Smooth muscle cell (in vitro differentiated cells): ENCODE results near the gene MITF. TPM values are rescaled to one million over a fixed set of nuclear protein-coding genes. Genes with fewer than 3 reads are reported as not detected.

ENCODE experiments used
- DNase-seq: peaks from one replicate; lab custom pipeline; 2025; ENCODE audit not compliant: unreplicated experiment; lab: John Stamatoyannopoulos, UW
- H2AFZ ChIP-seq: fragments of 200-600 bp; sonication (generic); 2 replicates; pipeline ENCODE4 v1.6.0; 2016; ENCODE audit warnings: antibody characterized with exemption, low read depth, mild to moderate bottlenecking
- H3F3A ChIP-seq: fragments of 200-600 bp; sonication (generic); 2 replicates; pipeline ENCODE4 v1.6.0; 2017; ENCODE audit warnings: antibody characterized with exemption, low read depth
- H3K27ac ChIP-seq: fragments of 200-600 bp; sonication (generic); 2 replicates; pipeline ENCODE4 v1.5.1; 2016; ENCODE audit warnings: low read depth, mild to moderate bottlenecking
- H3K27me3 ChIP-seq: fragments of 200-600 bp; sonication (generic); 2 replicates; pipeline ENCODE4 v1.6.1; 2016; ENCODE audit warnings: low read depth, mild to moderate bottlenecking
- H3K36me3 ChIP-seq: fragments of 200-600 bp; sonication (generic); 2 replicates; pipeline ENCODE4 v1.5.1; 2016; ENCODE audit warnings: low read depth
- H3K4me1 ChIP-seq: fragments of 200-600 bp; sonication (generic); 2 replicates; pipeline ENCODE4 v1.5.1; 2016; ENCODE audit warnings: low read depth
- H3K4me2 ChIP-seq: fragments of 200-600 bp; sonication (generic); 2 replicates; pipeline ENCODE4 v1.6.0; 2016; ENCODE audit warnings: mild to moderate bottlenecking
- H3K4me3 ChIP-seq: fragments of 200-600 bp; sonication (generic); 2 replicates; pipeline ENCODE4 v1.5.1; 2016; ENCODE audit warnings: mild to moderate bottlenecking
- H3K79me2 ChIP-seq: fragments of 200-600 bp; sonication (generic); 2 replicates; pipeline ENCODE4 v1.6.0; 2016; ENCODE audit warnings: low read depth, mild to moderate bottlenecking
- H3K9ac ChIP-seq: fragments of 200-600 bp; sonication (generic); 2 replicates; pipeline ENCODE4 v1.6.0; 2016; ENCODE audit warnings: low read depth
- H3K9me3 ChIP-seq: fragments of 200-600 bp; sonication (generic); replicated peaks from 2 replicates; pipeline ENCODE4 v1.5.1; 2016; ENCODE audit warnings: low read depth
- H4K20me1 ChIP-seq: fragments of 200-600 bp; sonication (generic); 2 replicates; pipeline ENCODE4 v1.6.0; 2016; ENCODE audit warnings: low read depth
- WGBS: methylation state at CpG from one replicate; pipeline ENCODE4 v1.1.7; 2016; ENCODE audit warnings: low lambda C conversion rate; 5-methylcytosine and 5-hydroxymethylcytosine counted together
- polyA plus RNA-seq: library from polyadenylated mRNA; unstranded; fragments of >200 nt; fragmentation: Nextera tagmentation; extraction: Ambion mirVana; gene quantifications from 2 replicates; pipeline ENCODE4 v1.2.1, GENCODE V29; 2016
- total RNA-seq: library from RNA; depleted of rRNA; stranded (reverse); fragments of >200 nt; gene quantifications from 2 replicates; pipeline ENCODE4 v1.2.3, GENCODE V29; 2014
- TF ChIP-seq, protein P1 (sequence below): fragments of 200-600 bp; sonication (generic); IDR thresholded peaks from 2 replicates; pipeline ENCODE4 v1.5.1; 2017; ENCODE audit warnings: borderline replicate concordance, mild to moderate bottlenecking, antibody characterized with exemption; ENCODE audit not compliant: insufficient read depth, poor library complexity, severe bottlenecking

The MITF gene
- total and polyA plus RNA-seq, 2 experiments from 2014 or later, result 2.3 to 3.1 TPM

DNA sequence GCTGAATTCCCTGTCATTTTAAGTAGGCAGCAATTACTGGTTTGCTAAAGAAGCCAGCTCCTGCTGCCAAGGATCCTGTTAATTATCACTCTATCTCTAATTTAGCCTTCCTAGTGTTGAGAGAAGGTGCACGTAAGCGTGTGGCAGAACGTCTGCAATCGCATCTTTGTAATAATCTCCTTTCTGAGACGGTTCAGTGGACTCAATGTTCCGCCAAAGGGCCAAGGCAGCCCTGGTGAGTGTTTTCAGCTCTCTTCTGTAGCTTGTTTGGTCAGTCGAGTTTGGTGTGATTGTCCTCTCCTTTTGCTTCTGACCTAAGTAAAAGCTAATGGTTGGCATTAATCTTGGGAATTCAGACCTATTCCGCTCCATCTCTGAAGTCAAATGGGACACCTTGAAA lies 24.2 kb downstream of the MITF start:
- H3K9me3 ChIP-seq, result no peaks in the 10 kb centered on the region
- H3F3A ChIP-seq, result no peaks in the 10 kb centered on the region
- H3K4me2 ChIP-seq, result no peak overlapping the region
- H3K9ac ChIP-seq, result no peak overlapping the region
- no peaks in the 10 kb centered on the region for H4K20me1 ChIP-seq
- no peak overlapping the region for H3K27ac ChIP-seq
- 66% methylated on average over 8 of the region's 8 CpGs for WGBS
- H3K79me2 ChIP-seq, result no peaks in the 10 kb centered on the region
- no peak for DNase-seq
- TF ChIP-seq, protein P1, sequence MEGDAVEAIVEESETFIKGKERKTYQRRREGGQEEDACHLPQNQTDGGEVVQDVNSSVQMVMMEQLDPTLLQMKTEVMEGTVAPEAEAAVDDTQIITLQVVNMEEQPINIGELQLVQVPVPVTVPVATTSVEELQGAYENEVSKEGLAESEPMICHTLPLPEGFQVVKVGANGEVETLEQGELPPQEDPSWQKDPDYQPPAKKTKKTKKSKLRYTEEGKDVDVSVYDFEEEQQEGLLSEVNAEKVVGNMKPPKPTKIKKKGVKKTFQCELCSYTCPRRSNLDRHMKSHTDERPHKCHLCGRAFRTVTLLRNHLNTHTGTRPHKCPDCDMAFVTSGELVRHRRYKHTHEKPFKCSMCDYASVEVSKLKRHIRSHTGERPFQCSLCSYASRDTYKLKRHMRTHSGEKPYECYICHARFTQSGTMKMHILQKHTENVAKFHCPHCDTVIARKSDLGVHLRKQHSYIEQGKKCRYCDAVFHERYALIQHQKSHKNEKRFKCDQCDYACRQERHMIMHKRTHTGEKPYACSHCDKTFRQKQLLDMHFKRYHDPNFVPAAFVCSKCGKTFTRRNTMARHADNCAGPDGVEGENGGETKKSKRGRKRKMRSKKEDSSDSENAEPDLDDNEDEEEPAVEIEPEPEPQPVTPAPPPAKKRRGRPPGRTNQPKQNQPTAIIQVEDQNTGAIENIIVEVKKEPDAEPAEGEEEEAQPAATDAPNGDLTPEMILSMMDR, result no peak
- H2AFZ ChIP-seq, result no peak overlapping the region
- H3K27me3 ChIP-seq, result no peaks in the 10 kb centered on the region
- H3K36me3 ChIP-seq, result no peaks in the 10 kb centered on the region
- no peak overlapping the region for H3K4me3 ChIP-seq
- H3K4me1 ChIP-seq, result peaks cover 20% of the 10 kb centered on the region

DNA sequence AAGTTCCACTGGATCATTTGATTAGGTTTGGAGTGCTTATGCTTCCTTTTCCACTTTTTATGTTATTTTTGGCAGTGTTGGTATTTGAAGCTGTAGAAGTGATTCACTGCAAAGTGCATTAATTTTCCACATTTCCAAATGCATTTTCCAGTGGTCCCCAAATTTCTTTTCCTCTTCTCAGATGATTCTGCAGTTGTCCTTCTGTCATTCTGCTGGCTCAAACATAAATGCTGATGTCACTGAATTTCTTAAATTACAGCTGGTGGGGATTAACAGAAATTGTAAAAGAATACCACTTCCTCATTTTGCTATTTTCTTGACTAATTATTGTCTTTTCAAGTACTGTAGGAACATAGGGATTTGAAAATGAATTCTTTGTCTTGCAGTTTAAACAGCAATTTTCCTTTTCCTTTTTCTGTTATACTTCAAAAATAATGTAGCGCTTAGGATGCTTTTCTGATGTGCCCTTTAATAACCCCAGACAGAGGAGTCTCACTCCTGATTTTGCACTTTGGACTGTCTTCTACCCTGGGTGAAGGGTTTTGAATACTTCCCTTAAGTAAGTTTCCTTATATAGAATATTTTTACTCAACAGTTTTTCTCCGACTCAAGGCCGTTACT lies 25.0 kb downstream of the MITF start:
- DNase-seq, result no peak
- WGBS, result 45% methylated on average over 3 of the region's 3 CpGs
- Histone ChIP-seq H3K27ac (peak overlapping the region; percentile 35), H3K36me3 (no peaks in the 10 kb centered on the region), H3K9ac (no peak overlapping the region), H4K20me1 (no peaks in the 10 kb centered on the region), H3K27me3 (no peaks in the 10 kb centered on the region), H3K79me2 (no peaks in the 10 kb centered on the region), H3K4me1 (peaks cover 20% of the 10 kb centered on the region), H3K4me3 (no peak overlapping the region), H2AFZ (no peak overlapping the region), H3K9me3 (no peaks in the 10 kb centered on the region), H3K4me2 (peak overlapping the region; percentile 61), H3F3A (no peaks in the 10 kb centered on the region)
- TF ChIP-seq, protein P1, result no peak

DNA sequence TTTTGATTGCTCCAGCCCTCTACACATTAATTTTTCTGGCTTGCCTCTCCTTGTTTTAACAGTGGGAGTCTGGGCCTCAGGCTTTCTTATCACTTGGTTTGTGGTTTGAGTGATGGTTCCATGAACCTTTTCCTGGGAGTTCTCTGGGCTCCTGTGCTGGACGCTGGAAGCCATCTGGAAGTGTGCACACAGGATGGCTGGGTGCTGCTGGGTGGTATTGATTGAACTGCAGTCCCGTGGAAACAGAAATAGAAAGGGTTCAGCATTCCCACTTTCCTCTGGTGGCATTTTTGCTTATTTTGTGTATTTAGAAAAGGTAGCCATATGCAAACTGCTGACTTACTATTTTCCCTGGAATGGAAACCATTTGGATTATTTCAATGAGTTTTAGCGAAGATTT lies 25.6 kb downstream of the MITF start:
- Histone ChIP-seq H3K9ac (no peak overlapping the region), H3K27me3 (no peaks in the 10 kb centered on the region), H3K4me2 (peak overlapping the region; percentile 61), H2AFZ (no peak overlapping the region), H3K36me3 (no peaks in the 10 kb centered on the region), H3F3A (no peaks in the 10 kb centered on the region), H4K20me1 (no peaks in the 10 kb centered on the region), H3K27ac (peak overlapping the region; percentile 35), H3K4me3 (no peak overlapping the region), H3K9me3 (no peaks in the 10 kb centered on the region), H3K4me1 (peaks cover 20% of the 10 kb centered on the region), H3K79me2 (no peaks in the 10 kb centered on the region)
- WGBS, result 43% methylated on average over 3 of the region's 3 CpGs
- DNase-seq, result no peak
- TF ChIP-seq, protein P1, result no peak

DNA sequence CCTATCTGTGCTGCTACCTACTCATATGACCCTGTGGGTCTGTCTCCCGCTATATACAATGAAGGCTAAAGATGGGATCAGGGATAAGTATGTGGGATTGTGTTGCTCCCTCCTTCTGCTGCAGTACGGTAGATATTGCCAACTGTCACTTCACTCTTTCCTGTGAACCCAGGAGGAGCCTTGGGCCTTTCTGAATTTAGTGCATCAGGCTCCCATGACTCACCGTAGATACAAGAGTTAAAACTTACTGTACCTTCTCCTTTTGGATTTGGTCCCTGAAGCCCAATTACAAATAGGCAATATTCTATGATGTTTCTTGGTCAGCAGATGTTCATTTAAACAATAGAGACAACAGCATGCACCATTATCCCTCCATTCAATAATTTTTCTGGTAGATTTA lies 27.4 kb downstream of the MITF start:
- Histone ChIP-seq H3K27ac (no peak overlapping the region), H4K20me1 (no peaks in the 10 kb centered on the region), H3K9me3 (no peaks in the 10 kb centered on the region), H3K4me2 (no peak overlapping the region), H3K36me3 (no peaks in the 10 kb centered on the region), H3K4me3 (no peak overlapping the region), H3F3A (no peaks in the 10 kb centered on the region), H3K9ac (no peak overlapping the region), H3K79me2 (no peaks in the 10 kb centered on the region), H3K4me1 (peaks cover 20% of the 10 kb centered on the region), H2AFZ (no peak overlapping the region), H3K27me3 (no peaks in the 10 kb centered on the region)
- WGBS, result 75% methylated on average over 3 of the region's 3 CpGs
- no peak for DNase-seq
- TF ChIP-seq, protein P1, result no peak
